Measurements from ENCODE around the gene CAPNS2.

DNA sequence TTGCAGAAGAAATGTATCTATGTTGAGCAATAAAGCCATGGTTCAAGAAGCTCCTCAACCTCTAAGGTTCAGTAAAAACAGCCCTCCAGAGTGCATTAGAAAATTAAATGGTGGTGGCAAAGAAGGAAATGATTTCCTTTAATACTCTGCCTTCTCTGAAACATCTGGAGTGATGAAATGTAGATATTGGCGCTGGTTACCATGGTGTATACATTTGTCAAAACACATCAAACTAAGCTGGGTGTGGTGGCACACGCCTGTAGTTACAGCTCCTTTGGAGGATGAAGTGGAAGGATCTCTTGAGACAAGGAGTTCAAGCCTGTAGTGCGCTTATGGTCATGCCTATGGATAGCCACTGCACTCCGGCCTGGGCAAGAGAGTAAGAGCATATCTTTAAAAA, 6.0 kb downstream of the CAPNS2 start:
- TF ChIP-seq EZH2 (IDR thresholded peaks at IDR 0.05; ENCODE audit: low read depth): no peak
- TF ChIP-seq, protein P1, sequence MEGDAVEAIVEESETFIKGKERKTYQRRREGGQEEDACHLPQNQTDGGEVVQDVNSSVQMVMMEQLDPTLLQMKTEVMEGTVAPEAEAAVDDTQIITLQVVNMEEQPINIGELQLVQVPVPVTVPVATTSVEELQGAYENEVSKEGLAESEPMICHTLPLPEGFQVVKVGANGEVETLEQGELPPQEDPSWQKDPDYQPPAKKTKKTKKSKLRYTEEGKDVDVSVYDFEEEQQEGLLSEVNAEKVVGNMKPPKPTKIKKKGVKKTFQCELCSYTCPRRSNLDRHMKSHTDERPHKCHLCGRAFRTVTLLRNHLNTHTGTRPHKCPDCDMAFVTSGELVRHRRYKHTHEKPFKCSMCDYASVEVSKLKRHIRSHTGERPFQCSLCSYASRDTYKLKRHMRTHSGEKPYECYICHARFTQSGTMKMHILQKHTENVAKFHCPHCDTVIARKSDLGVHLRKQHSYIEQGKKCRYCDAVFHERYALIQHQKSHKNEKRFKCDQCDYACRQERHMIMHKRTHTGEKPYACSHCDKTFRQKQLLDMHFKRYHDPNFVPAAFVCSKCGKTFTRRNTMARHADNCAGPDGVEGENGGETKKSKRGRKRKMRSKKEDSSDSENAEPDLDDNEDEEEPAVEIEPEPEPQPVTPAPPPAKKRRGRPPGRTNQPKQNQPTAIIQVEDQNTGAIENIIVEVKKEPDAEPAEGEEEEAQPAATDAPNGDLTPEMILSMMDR (conservative IDR thresholded peaks at IDR 0.05): no peak

All from PC-9 (cell line).